Colonic mucosa (tissue), 4 donors: ENCODE measurements around the gene ST3GAL6. TPM values are rescaled to one million over a fixed set of nuclear protein-coding genes. Genes with fewer than 3 reads are reported as not detected.

Source experiments
- DNase-seq: peaks from one replicate; pipeline ENCODE4 v3.0.0-alpha.2; 2020
- H3K27ac ChIP-seq: fragments of 200-600 bp; one replicate; pipeline ENCODE4 v1.8.0; 2021
- H3K27me3 ChIP-seq: fragments of 200-600 bp; one replicate; pipeline ENCODE4 v1.8.0; 2021
- H3K36me3 ChIP-seq: fragments of 200-600 bp; one replicate; pipeline ENCODE4 v1.8.0; 2021
- H3K4me1 ChIP-seq: fragments of 200-600 bp; one replicate; pipeline ENCODE4 v1.8.0; 2021; ENCODE audit warnings: mild to moderate bottlenecking
- H3K4me3 ChIP-seq: fragments of 200-600 bp; one replicate; pipeline ENCODE4 v1.8.0; 2021
- H3K9ac ChIP-seq, 2 donors: one replicate each; pipeline ENCODE4 v1.7.0; 2013; ENCODE audit warnings: control low read depth in 2 of 2, low read depth in 2 of 2, low read length in 2 of 2
- H3K9me3 ChIP-seq: fragments of 200-600 bp; one replicate; pipeline ENCODE4 v1.8.0; 2021
- intact Hi-C: fragments of 100-400 bp; cut with DNase I; formaldehyde crosslinking; loops from one replicate; pipeline ENCODE4 v1.14.1; 2022
- total RNA-seq, 2 donors: library from RNA; stranded (reverse); fragmentation: NEBNext Ultra II Directional in 1 of 2; extraction: Animal tissue kit (Norgen Biotek cat#: 25700) in 1 of 2; gene quantifications; one replicate each; pipeline ENCODE4 v1.2.1, GENCODE V29; 2021
- TF ChIP-seq, protein P1 (sequence below): fragments of 200-600 bp; IDR thresholded peaks from one replicate; pipeline ENCODE4 v1.8.0; 2022; ENCODE audit warnings: antibody characterized with exemption, mild to moderate bottlenecking
- donor health status: healthy.
- donor health status: DM: no; HTN: no; CAD: no.
- donor health status: DM: no; HTN: no; CAD: no.

Gene ST3GAL6
- total RNA-seq, 2 donors from 2014 or later, result 2.3 to 2.5 TPM

DNA sequence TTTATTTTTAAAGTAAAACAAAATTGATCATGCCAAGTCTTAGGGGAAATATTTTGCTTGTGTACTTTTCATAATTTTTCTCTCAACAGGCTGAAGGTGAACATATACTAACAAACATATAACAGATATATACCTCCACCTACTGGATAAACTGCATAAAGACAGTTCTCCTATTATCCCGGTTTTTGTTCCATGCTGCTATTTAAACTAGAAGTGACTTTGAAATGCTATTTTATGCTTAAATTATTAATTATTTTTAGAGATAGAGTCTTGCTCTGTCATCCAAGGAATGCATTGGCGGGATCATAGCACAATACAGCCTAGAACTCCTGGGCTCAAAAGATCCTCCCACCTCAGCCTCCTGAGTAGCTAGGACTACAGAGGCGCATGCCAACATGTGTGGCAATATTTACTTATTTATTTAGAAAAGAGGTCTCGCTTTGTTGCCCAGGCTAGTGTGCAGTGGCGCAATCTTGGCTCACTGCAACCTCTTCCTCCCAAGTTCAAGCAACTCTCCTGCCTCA lies 49.8 kb downstream of the ST3GAL6 start:
- no peaks in the 10 kb centered on the region for H3K9me3 ChIP-seq
- H3K36me3 ChIP-seq, result no peaks in the 10 kb centered on the region
- H3K4me3 ChIP-seq, result no peak overlapping the region
- intact Hi-C loops, result loop anchor here (5.0 to 10.0 kb wide), 2 partner anchors 211 to 478 kb away; no protein-coding TSS in a partner anchor
- no peaks in the 10 kb centered on the region for H3K27me3 ChIP-seq
- no peak overlapping the region for H3K27ac ChIP-seq
- H3K4me1 ChIP-seq, result no peaks in the 10 kb centered on the region
- H3K9ac ChIP-seq, result no peak overlapping the region
- no peak for DNase-seq
- TF ChIP-seq, protein P1, sequence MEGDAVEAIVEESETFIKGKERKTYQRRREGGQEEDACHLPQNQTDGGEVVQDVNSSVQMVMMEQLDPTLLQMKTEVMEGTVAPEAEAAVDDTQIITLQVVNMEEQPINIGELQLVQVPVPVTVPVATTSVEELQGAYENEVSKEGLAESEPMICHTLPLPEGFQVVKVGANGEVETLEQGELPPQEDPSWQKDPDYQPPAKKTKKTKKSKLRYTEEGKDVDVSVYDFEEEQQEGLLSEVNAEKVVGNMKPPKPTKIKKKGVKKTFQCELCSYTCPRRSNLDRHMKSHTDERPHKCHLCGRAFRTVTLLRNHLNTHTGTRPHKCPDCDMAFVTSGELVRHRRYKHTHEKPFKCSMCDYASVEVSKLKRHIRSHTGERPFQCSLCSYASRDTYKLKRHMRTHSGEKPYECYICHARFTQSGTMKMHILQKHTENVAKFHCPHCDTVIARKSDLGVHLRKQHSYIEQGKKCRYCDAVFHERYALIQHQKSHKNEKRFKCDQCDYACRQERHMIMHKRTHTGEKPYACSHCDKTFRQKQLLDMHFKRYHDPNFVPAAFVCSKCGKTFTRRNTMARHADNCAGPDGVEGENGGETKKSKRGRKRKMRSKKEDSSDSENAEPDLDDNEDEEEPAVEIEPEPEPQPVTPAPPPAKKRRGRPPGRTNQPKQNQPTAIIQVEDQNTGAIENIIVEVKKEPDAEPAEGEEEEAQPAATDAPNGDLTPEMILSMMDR, result peak; percentile 56

DNA sequence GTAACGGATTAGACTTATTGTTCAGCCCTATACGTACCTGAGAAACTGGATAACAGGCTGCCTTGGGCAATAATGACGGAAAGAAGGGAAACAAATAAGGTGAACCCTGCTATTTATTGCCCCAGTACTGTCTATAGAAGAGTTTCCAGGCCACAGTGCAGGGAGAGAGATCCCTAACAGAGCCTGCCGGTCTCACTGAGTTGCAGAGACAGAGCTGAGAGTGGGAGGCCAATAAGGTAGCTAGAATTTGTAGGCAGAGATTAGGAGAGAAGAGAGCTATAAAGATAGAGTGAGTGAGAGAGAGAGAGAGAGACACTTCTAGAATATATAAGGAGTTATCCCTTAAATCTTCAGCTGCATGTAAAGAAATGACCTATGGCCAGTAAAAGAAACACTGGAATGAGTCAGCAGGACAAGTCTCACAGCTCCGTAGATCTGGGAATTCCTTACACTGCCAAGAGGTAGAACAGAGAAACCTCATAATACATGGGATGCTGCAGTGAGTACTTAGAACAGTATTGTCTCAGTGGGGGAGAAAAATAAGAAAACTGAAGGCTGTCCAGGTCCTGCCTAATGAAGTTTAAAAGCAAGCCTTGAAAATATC lies 51.8 kb downstream of the ST3GAL6 start:
- Histone ChIP-seq H3K36me3 (no peaks in the 10 kb centered on the region), H3K4me3 (no peak overlapping the region), H3K27ac (no peak overlapping the region), H3K9ac (no peak overlapping the region), H3K4me1 (no peaks in the 10 kb centered on the region), H3K27me3 (no peaks in the 10 kb centered on the region), H3K9me3 (no peaks in the 10 kb centered on the region)
- no peak for DNase-seq
- TF ChIP-seq, protein P1, result no peak
- intact Hi-C loops, result loop anchor here (5.0 to 10.0 kb wide), 3 partner anchors 213 to 480 kb away; no protein-coding TSS in a partner anchor

DNA sequence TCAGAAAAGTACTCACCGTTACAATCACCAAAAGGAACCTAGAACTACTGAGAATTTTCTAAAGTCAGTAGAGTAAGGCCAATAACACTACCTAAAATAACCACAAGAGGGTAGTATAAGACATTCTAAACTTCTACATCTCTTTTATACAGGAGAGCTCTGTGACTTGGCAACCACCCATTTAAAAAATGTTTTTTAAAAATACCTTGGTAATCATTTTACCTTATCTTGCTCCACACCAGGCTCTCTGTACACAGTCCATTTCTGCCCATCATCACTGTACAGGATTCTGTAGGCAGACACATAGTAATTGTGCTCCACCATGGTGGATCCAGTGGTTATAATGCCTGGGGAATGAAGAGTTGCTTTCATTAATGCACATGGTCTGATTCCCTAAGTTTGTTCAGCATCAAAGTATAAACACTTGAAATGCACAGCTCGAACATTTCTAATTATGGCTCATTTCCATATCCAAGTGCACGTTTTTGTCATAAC lies 54.5 kb downstream of the ST3GAL6 start:
- no peaks in the 10 kb centered on the region for H3K4me1 ChIP-seq
- intact Hi-C loops, result loop anchor here (2.0 to 10.0 kb wide), 3 partner anchors 175 to 483 kb away; no protein-coding TSS in a partner anchor
- no peak for DNase-seq
- no peak overlapping the region for H3K27ac ChIP-seq
- H3K36me3 ChIP-seq, result no peaks in the 10 kb centered on the region
- H3K27me3 ChIP-seq, result no peaks in the 10 kb centered on the region
- H3K9me3 ChIP-seq, result no peaks in the 10 kb centered on the region
- H3K4me3 ChIP-seq, result no peak overlapping the region
- peak overlapping the region in 1 of 2 donors; percentile 4 for H3K9ac ChIP-seq
- TF ChIP-seq, protein P1, result peak; percentile 79

DNA sequence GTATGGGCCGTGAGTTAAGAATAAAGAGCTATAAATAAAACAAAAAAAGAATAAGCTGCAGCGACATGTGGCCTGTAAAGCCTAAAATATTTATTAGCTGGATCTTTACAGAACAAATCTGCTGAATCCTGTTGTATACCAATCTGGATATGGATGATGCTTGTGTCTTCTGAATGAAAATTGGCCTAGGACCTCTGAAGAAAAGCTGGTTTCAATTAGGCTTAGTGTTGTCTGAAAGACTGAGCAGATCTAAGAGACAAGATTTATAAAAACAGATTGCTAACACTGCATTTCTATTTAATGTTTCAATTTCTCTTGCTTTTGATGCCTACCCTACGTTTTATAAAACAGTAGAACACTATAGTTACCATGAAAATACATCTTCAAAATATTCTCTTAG lies 57.9 kb downstream of the ST3GAL6 start:
- H3K4me3 ChIP-seq, result no peak overlapping the region
- no peak overlapping the region for H3K27ac ChIP-seq
- TF ChIP-seq, protein P1, result no peak
- DNase-seq, result no peak
- intact Hi-C loops, result no loop called here
- no peaks in the 10 kb centered on the region for H3K4me1 ChIP-seq
- no peak overlapping the region for H3K9ac ChIP-seq
- H3K9me3 ChIP-seq, result no peaks in the 10 kb centered on the region
- H3K27me3 ChIP-seq, result no peaks in the 10 kb centered on the region
- no peaks in the 10 kb centered on the region for H3K36me3 ChIP-seq

DNA sequence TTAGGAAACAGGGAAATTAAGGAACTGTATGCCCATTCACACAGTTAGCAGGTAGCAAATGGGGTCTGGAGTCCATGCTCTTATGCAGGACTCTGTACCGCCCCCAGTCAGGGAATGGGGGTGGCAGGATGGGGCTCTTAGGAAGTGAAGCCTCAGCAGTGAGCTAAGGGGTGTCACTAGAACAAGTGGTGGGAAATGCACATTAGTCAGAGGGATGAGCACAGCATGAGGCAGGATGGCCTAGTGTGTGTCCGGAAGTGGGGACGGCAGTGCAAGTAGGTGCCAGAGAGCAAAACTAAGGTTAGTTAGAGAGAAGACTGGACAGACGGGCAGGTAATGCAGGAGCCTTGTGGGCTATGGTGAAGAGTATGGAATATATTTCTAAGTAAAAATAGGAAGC lies 60.7 kb downstream of the ST3GAL6 start:
- Histone ChIP-seq H3K9ac (no peak overlapping the region), H3K4me1 (no peaks in the 10 kb centered on the region), H3K4me3 (no peak overlapping the region), H3K9me3 (no peaks in the 10 kb centered on the region), H3K27me3 (no peaks in the 10 kb centered on the region), H3K27ac (no peak overlapping the region), H3K36me3 (no peaks in the 10 kb centered on the region)
- no peak for DNase-seq
- TF ChIP-seq, protein P1, result no peak
- intact Hi-C loops, result no loop called here
